K562 (cell line): ENCODE data around the gene COL5A1. TPM values are rescaled to one million over a fixed set of nuclear protein-coding genes. Genes with fewer than 3 reads are reported as not detected.
"Not testable (repeated sequence)": the region's sequence is repeated elsewhere in the genome, so short reads cannot be mapped to it uniquely, and the experiment has no call there.

Source experiments
- ATAC-seq: fragments of 200-7000 bp; cut with Tn5 transposase; 3 replicates; pipeline ENCODE4 v1.9.1; 2020; ENCODE audit warnings: moderate library complexity
- BruUV-seq: library from RNA; stranded (reverse); fragments of 400-500 nt; replicated peaks from 2 replicates; lab custom pipeline; 2021; lab: Mats Ljungman, UMichigan
- CTCF ChIA-PET: fragments of 300-600 bp; formaldehyde crosslinking; extraction: SDS; loops from one replicate; lab custom pipeline; 2021; ENCODE audit warnings: low intra/inter-chr PET ratio; lab: Yijun Ruan, JAX
- POLR2A ChIA-PET: fragments of 300-600, 350-650 bp; sonication (Branson Sonifier 250); formaldehyde crosslinking; extraction: SDS; loops from one replicate; lab custom pipeline; 2021; ENCODE audit warnings: antibody characterized with exemption, inconsistent platforms; lab: Yijun Ruan, JAX
- DNase-seq, 4 experiments: peaks; one replicate each; pipeline versions ENCODE4 v3.0.0 to v3.0.0-alpha.2; 2011 to 2018; ENCODE audit warnings: low spot score in 3 of 4, mixed read lengths in 3 of 4; ENCODE audit errors: extremely low read depth in 1 of 4
- FAIRE-seq: peaks from 2 replicates; lab custom pipeline; 2011; peaks lifted over from hg19 to GRCh38; lab: Jason Lieb, UNC
- H2AFZ ChIP-seq: 2 replicates; pipeline ENCODE4 v1.6.0; 2011; ENCODE audit warnings: low read depth, low read length, control low read depth, inconsistent platforms
- H3K27ac ChIP-seq: fragments of 200-600 bp; 3 replicates; pipeline ENCODE4 v1.8.0; 2011; ENCODE audit warnings: low read depth, mild to moderate bottlenecking, control low read depth, inconsistent platforms, low read length, moderate library complexity, mixed read lengths; ENCODE audit errors: extremely low read depth
- H3K27me3 ChIP-seq, 2 experiments: fragments of 300-600 bp in 1 of 2; 2 replicates in 1 of 2; 3 replicates in 1 of 2; pipeline versions ENCODE4 v1.6.0 to v1.8.0; 2011; ENCODE audit warnings: inconsistent platforms in 2 of 2, low read length in 2 of 2, mild to moderate bottlenecking in 1 of 2, mixed read lengths in 1 of 2, moderate library complexity in 1 of 2; ENCODE audit not compliant: control insufficient read depth in 2 of 2, insufficient read depth in 2 of 2
- H3K36me3 ChIP-seq: fragments of 300-600 bp; 3 replicates; pipeline ENCODE4 v1.8.0; 2011; ENCODE audit warnings: mild to moderate bottlenecking, low read length, inconsistent platforms; ENCODE audit not compliant: control insufficient read depth, insufficient read depth
- H3K4me1 ChIP-seq, 2 experiments: fragments of 200-600 bp in 1 of 2; replicated peaks in 1 of 2; 2 replicates in 1 of 2; 3 replicates in 1 of 2; pipeline versions ENCODE4 v1.5.1 to v1.8.0; 2011; ENCODE audit warnings: inconsistent platforms in 2 of 2, low read length in 2 of 2, mild to moderate bottlenecking in 1 of 2, mixed read lengths in 1 of 2, moderate library complexity in 1 of 2; ENCODE audit not compliant: control insufficient read depth in 2 of 2, insufficient read depth in 2 of 2
- H3K4me2 ChIP-seq: 2 replicates; pipeline ENCODE4 v1.6.1; 2011; ENCODE audit warnings: low read length, control low read depth, inconsistent platforms, mixed read lengths; ENCODE audit not compliant: insufficient read depth
- H3K4me3 ChIP-seq: fragments of 200-600 bp; sonication (generic), shearing (Covaris generic); 2 replicates; pipeline ENCODE4 v1.5.1; 2016; ENCODE audit warnings: control low read depth, inconsistent platforms
- H3K79me2 ChIP-seq: fragments of 200-600 bp; 3 replicates; pipeline ENCODE4 v1.8.0; 2011; ENCODE audit warnings: low read length, inconsistent platforms; ENCODE audit not compliant: control insufficient read depth, insufficient read depth
- H3K9ac ChIP-seq, 2 experiments: 2 replicates each; pipeline versions ENCODE4 v1.6.0 to v1.6.1; 2011; ENCODE audit warnings: low read depth in 2 of 2, low read length in 2 of 2, control low read depth in 1 of 2, inconsistent platforms in 1 of 2, mild to moderate bottlenecking in 1 of 2, mixed read lengths in 1 of 2; ENCODE audit not compliant: insufficient read depth in 1 of 2
- H3K9me1 ChIP-seq: one replicate; pipeline ENCODE4 v1.6.0; 2011; ENCODE audit warnings: inconsistent platforms, mild to moderate bottlenecking, low read length, moderate library complexity; ENCODE audit not compliant: control insufficient read depth, insufficient read depth
- H3K9me3 ChIP-seq: replicated peaks from 2 replicates; pipeline ENCODE4 v1.5.1; 2011; ENCODE audit warnings: low read depth, low read length, inconsistent platforms; ENCODE audit not compliant: control insufficient read depth, insufficient read depth
- H4K20me1 ChIP-seq: replicated peaks from 2 replicates; pipeline ENCODE4 v1.6.1; 2011; ENCODE audit warnings: low read length, inconsistent platforms, mixed read lengths; ENCODE audit not compliant: control insufficient read depth, insufficient read depth
- ATF1 ChIP-seq, 2 experiments: fragments of 450-650 bp in 1 of 2; IDR thresholded peaks; 2 replicates each; pipeline ENCODE4 v1.6.1; 2016; ENCODE audit warnings: missing compliant biosample characterization in 1 of 2, missing genetic modification characterization in 1 of 2
- DNMT1 ChIP-seq: fragments of 450-650 bp; IDR thresholded peaks from 2 replicates; pipeline ENCODE4 v1.6.1; 2016; ENCODE audit warnings: antibody characterized with exemption, mild to moderate bottlenecking
- ERF ChIP-seq: fragments of 450-650 bp; formaldehyde crosslinking; IDR thresholded peaks from 2 replicates; pipeline ENCODE4 v1.4.0; 2020; ENCODE audit warnings: mild to moderate bottlenecking, mixed read lengths
- FOS ChIP-seq: IDR thresholded peaks from 3 replicates; pipeline ENCODE4 v1.6.1; 2011; ENCODE audit not compliant: insufficient read length; ENCODE audit errors: extremely low read depth
- HDGF ChIP-seq: fragments of 450-650 bp; IDR thresholded peaks from 2 replicates; pipeline ENCODE4 v1.6.1; 2016
- MEF2A ChIP-seq: IDR thresholded peaks from 2 replicates; pipeline ENCODE4 v1.6.1; 2011; ENCODE audit warnings: low read depth, mild to moderate bottlenecking, low read length, moderate library complexity; ENCODE audit not compliant: control insufficient read depth
- RBM25 ChIP-seq: fragments of 200-400 bp; formaldehyde crosslinking; IDR thresholded peaks from 2 replicates; pipeline ENCODE4 v1.6.1; 2018; ENCODE audit warnings: low read length, low read depth, moderate library complexity; ENCODE audit not compliant: severe bottlenecking
- RFX7 ChIP-seq: fragments of 250-450 bp; sonication (Bioruptor Pico); IDR thresholded peaks from 2 replicates; pipeline ENCODE4 v1.5.1; 2021; ENCODE audit warnings: mild to moderate bottlenecking
- ZNF174 ChIP-seq: fragments of 250-450 bp; sonication (Bioruptor Pico); IDR thresholded peaks from 2 replicates; pipeline ENCODE4 v1.4.0; 2020; ENCODE audit warnings: mild to moderate bottlenecking
- ZNF586 ChIP-seq: fragments of 450-650 bp; formaldehyde crosslinking; conservative IDR thresholded peaks from 2 replicates; pipeline ENCODE4 v1.4.0; 2020; ENCODE audit warnings: mild to moderate bottlenecking, moderate library complexity
- WGBS: fragments of 100-300 bp; shearing (Covaris generic); methylation state at CpG from one replicate; pipeline ENCODE4 v1.1.6; 2016; ENCODE audit warnings: low coverage, mixed read lengths; ENCODE audit not compliant: insufficient coverage; ENCODE audit errors: missing lambda C conversion rate; 5-methylcytosine and 5-hydroxymethylcytosine counted together
- in situ Hi-C: fragments of 300-500 bp; cut with MboI; formaldehyde crosslinking; loops from 4 replicates; pipeline ENCODE4 v1.15.0; 2018; ENCODE audit warnings: inconsistent platforms, mixed read lengths
- intact Hi-C: fragments of 100-400 bp; cut with micrococcal nuclease; formaldehyde crosslinking; loops from 2 replicates; pipeline ENCODE4 v1.14.2; 2022
- polyA plus RNA-seq, 8 experiments: library from polyadenylated mRNA; depleted of rRNA in 4 of 8; stranded (reverse) in 5 of 8; unstranded in 3 of 8; fragments of >200 nt; fragmentation: Nextera tagmentation in 2 of 8; fragmentation: Illumina TruSeq in 1 of 8; extraction: Ambion mirVana in 2 of 8; extraction: Trizol in 1 of 8; gene quantifications; 2 replicates each; pipeline versions ENCODE4 v1.2.1 to v1.2.3, GENCODE V29; 2011 to 2014; ENCODE audit warnings: inconsistent platforms in 1 of 8, missing spikeins in 1 of 8
- total RNA-seq, 7 experiments: library from RNA; depleted of rRNA in 6 of 7; stranded (reverse); fragments of >200 nt in 6 of 7; fragmentation: Illumina TruSeq in 2 of 7; extraction: Trizol in 2 of 7; gene quantifications; 2 replicates each; pipeline versions ENCODE4 v1.2.1 to v1.2.3, GENCODE V29; 2011 to 2021; ENCODE audit warnings: low replicate concordance in 1 of 7
- TF ChIP-seq, protein P1 (sequence below): fragments of 250-450 bp; sonication (Bioruptor Pico); IDR thresholded peaks from 2 replicates; pipeline ENCODE4 v1.5.0; 2020; ENCODE audit warnings: mild to moderate bottlenecking
- TF ChIP-seq, protein P2 (sequence below): sonication (generic); IDR thresholded peaks from 2 replicates; pipeline ENCODE4 v1.6.1; 2016

COL5A1 gene
- total and polyA plus RNA-seq, 9 of the 15 experiments (the other 6 are each of a cell fraction or from before 2014, with no cell fraction given) = under 0.01 to 0.13 (median 0.04) TPM; not detected in 6

DNA sequence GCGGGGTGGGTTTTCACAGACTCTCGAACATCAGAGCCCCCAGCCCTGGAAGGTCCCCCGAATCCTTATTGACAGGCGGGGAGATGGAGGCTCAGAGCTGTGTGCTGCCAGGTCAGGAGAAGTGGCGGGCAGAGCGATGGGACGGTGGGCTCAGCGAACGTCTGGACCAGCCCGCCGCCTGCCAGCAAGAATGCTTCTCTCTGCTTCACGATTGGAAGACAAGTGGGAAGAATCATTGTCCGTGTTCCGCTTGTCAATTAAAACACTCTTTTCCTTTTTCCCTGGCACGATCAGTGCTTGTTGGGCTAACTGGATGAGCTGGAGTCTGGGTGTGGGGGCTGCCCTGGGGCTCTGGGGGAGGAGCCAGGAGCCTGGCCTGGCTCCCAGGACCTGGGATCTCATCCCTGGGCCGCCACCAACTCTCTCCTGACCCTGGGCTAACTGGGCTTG is 1.6 kb downstream of the COL5A1 start:
- Histone ChIP-seq H3K27ac (no peak overlapping the region), H3K4me1 (peaks cover 0 to 9% of the 10 kb centered on the region in 2 experiments; a peak in 2 of 5 replicates), H3K9me3 (no peaks in the 10 kb centered on the region), H4K20me1 (peaks cover 8% of the 10 kb centered on the region), H3K36me3 (no peaks in the 10 kb centered on the region), H3K4me3 (no peak overlapping the region), H3K9ac (no peak overlapping the region), H3K9me1 (no peaks in the 10 kb centered on the region), H3K27me3 (peaks cover 19 to 67% of the 10 kb centered on the region in 2 experiments; a peak in 4 of 5 replicates), H3K79me2 (no peaks in the 10 kb centered on the region), H3K4me2 (no peak overlapping the region), H2AFZ (no peak overlapping the region)
- ChIA-PET POLR2A (no interaction called here), CTCF (no interaction called here)
- FAIRE-seq = no peak
- TF ChIP-seq ERF (no peak), RFX7 (CRISPR knock-in tag) (no peak), FOS (no peak), ZNF174 (CRISPR knock-in tag) (no peak), RBM25 (no peak), ATF1 (CRISPR knock-in tag; IDR thresholded peaks at IDR 0.05) (no peak), ATF1 (tag; IDR thresholded peaks at IDR 0.05) (no peak), DNMT1 (no peak), ZNF586 (CRISPR knock-in tag) (no peak), MEF2A (no peak), HDGF (no peak)
- TF ChIP-seq, protein P1, sequence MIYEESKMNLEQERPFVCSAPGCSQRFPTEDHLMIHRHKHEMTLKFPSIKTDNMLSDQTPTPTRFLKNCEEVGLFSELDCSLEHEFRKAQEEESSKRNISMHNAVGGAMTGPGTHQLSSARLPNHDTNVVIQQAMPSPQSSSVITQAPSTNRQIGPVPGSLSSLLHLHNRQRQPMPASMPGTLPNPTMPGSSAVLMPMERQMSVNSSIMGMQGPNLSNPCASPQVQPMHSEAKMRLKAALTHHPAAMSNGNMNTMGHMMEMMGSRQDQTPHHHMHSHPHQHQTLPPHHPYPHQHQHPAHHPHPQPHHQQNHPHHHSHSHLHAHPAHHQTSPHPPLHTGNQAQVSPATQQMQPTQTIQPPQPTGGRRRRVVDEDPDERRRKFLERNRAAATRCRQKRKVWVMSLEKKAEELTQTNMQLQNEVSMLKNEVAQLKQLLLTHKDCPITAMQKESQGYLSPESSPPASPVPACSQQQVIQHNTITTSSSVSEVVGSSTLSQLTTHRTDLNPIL = no peak
- TF ChIP-seq, protein P2, sequence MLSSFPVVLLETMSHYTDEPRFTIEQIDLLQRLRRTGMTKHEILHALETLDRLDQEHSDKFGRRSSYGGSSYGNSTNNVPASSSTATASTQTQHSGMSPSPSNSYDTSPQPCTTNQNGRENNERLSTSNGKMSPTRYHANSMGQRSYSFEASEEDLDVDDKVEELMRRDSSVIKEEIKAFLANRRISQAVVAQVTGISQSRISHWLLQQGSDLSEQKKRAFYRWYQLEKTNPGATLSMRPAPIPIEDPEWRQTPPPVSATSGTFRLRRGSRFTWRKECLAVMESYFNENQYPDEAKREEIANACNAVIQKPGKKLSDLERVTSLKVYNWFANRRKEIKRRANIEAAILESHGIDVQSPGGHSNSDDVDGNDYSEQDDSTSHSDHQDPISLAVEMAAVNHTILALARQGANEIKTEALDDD = no peak
- DNase-seq = no peak
- WGBS = 1% methylated on average over 10 of the region's 16 CpGs
- in situ Hi-C loops = no loop called here
- intact Hi-C loops = loop anchor here (10.0 kb wide), 1 partner anchor 88 kb away; no protein-coding TSS in a partner anchor
- no TSS peak for BruUV-seq
- ATAC-seq = no peak

DNA sequence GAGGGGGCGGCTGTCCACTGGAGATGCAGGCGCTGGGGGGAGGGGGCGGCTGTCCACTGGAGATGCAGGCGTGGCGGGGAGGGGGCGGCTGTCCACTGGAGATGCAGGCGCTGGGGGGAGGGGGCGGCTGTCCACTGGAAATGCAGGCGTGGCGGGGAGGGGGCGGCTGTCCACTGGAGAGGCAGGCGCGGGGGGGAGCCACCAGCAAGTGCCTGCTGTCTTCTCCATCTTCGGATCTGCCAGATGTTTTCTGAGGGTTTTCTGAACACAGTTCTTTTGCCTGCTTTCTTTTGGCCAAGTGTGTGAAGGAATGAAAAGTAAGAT is 2.8 kb downstream of the COL5A1 start:
- BruUV-seq, H3K4me3 ChIP-seq, H3K4me2 ChIP-seq, H3K27ac ChIP-seq, H3K9me1 ChIP-seq, ATAC-seq, H3K79me2 ChIP-seq, H2AFZ ChIP-seq, H4K20me1 ChIP-seq, CTCF ChIA-PET, in situ Hi-C loops, H3K9ac ChIP-seq, DNase-seq, FAIRE-seq, H3K4me1 ChIP-seq, H3K36me3 ChIP-seq, POLR2A ChIA-PET, H3K9me3 ChIP-seq: not testable (repeated sequence)
- intact Hi-C loops = loop anchor here (10.0 kb wide), 1 partner anchor 90 kb away; no protein-coding TSS in a partner anchor
- WGBS = no CpG with 5 or more reads among the region's 14 CpGs
- H3K27me3 ChIP-seq = peaks cover 22 to 61% of the 10 kb centered on the region in 2 experiments; a peak in 4 of 5 replicates
